BE2C (cell line): ENCODE data around the gene PHACTR3.

Source experiments
- DNase-seq: peaks from one replicate; pipeline ENCODE4 v3.0.0-alpha.2; 2020
- H3K27me3 ChIP-seq: fragments of 250-450 bp; sonication (Bioruptor Pico); 2 replicates; pipeline ENCODE4 v1.5.1; 2020; ENCODE audit warnings: mild to moderate bottlenecking
- H3K36me3 ChIP-seq: fragments of 250-450 bp; sonication (Bioruptor Pico); 2 replicates; pipeline ENCODE4 v1.5.1; 2020; ENCODE audit warnings: mild to moderate bottlenecking
- H3K4me1 ChIP-seq: fragments of 250-450 bp; sonication (Bioruptor Pico); 2 replicates; pipeline ENCODE4 v1.5.1; 2020
- H3K4me3 ChIP-seq: 2 replicates; pipeline ENCODE4 v1.5.1; 2011; ENCODE audit warnings: low read depth, low read length
- H3K9me3 ChIP-seq: fragments of 250-450 bp; sonication (Bioruptor Pico); 2 replicates; pipeline ENCODE4 v1.5.1; 2020
- TF ChIP-seq, protein P1 (sequence below): IDR thresholded peaks from 2 replicates; pipeline ENCODE4 v1.5.1; 2012; ENCODE audit warnings: mild to moderate bottlenecking, low read depth, low read length

Gene PHACTR3

DNA sequence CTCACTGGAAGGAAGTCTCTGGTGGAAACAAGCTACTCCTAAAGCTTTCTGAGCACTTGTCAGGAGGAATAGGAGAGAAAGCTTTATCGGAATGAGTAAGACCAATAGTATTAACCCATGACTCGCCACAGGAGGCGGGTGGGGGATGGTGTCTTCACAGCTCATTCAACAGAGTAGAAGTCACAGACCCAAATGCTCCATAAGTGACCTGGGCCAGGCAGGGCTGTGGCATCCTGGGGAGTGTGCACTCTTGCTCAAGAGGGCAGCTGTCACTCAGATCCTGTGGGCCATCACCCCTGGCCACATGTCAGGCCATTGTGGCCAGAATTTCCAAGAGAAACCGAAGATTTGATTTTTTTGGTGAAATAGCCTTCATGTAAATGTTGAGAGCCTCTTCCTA lies 213.1 kb downstream of the PHACTR3 start:
- no peak overlapping the region for H3K4me3 ChIP-seq
- H3K27me3 ChIP-seq, result no peaks in the 10 kb centered on the region
- H3K4me1 ChIP-seq, result no peaks in the 10 kb centered on the region
- H3K36me3 ChIP-seq, result no peaks in the 10 kb centered on the region
- H3K9me3 ChIP-seq, result no peaks in the 10 kb centered on the region
- TF ChIP-seq, protein P1, sequence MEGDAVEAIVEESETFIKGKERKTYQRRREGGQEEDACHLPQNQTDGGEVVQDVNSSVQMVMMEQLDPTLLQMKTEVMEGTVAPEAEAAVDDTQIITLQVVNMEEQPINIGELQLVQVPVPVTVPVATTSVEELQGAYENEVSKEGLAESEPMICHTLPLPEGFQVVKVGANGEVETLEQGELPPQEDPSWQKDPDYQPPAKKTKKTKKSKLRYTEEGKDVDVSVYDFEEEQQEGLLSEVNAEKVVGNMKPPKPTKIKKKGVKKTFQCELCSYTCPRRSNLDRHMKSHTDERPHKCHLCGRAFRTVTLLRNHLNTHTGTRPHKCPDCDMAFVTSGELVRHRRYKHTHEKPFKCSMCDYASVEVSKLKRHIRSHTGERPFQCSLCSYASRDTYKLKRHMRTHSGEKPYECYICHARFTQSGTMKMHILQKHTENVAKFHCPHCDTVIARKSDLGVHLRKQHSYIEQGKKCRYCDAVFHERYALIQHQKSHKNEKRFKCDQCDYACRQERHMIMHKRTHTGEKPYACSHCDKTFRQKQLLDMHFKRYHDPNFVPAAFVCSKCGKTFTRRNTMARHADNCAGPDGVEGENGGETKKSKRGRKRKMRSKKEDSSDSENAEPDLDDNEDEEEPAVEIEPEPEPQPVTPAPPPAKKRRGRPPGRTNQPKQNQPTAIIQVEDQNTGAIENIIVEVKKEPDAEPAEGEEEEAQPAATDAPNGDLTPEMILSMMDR, result no peak
- no peak for DNase-seq

DNA sequence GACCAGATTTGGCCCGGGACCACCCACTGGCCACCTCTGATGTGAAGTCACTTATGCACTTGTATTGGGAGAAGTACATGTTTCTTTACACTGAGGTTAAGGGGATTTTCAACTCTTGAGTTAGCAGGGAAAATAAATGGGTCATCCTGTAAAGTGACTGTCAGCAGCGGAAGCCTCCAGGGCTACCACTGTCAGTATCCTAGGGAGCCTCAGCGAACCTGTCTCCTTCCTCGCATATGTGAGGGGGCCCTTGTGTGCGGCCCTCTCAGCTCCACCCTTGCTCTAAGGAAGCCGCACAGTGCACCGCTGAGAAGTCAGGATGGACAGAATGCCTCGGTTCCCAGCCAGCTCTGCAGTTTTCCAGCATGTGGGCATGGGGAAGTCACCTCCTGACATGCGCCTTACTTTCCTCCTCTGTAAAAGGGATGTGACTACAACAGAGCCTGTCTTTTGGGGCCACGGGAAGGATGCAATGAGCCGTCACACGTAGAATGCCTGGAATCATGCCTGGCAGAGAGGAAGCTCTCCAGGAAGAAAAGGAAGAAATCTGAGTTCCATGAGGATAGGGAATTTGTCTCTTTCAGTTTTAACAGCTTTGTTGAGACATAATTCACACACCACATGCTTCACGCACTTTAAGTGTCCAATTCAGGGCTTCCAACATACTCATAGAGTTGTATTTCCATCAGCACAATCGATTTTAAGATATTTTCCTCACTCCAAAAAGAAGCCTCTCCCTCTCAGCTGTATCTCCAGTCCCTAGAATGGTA lies 213.7 kb downstream of the PHACTR3 start:
- H3K36me3 ChIP-seq, result no peaks in the 10 kb centered on the region
- H3K4me1 ChIP-seq, result no peaks in the 10 kb centered on the region
- H3K9me3 ChIP-seq, result no peaks in the 10 kb centered on the region
- H3K27me3 ChIP-seq, result no peaks in the 10 kb centered on the region
- TF ChIP-seq, protein P1, result no peak
- DNase-seq, result no peak
- no peak overlapping the region for H3K4me3 ChIP-seq

DNA sequence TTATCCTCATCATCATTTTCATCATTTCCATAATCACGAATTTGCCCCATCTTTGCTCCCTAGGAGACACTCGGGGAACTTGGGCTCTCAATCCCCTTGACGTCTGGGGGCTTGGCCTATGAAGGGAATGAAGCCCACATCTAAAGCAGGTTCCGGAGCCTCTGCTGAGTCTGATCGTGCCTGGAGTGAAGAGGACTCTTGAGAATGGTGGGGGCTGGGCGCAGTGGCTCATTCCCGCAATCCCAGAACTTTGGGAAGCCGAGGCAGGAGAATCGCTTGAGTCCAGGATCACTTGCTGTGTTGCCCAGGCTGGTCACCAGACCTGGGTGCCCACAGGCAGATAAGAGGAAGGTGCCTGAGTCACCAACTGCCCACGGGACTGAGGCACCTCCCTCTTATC lies 214.6 kb downstream of the PHACTR3 start:
- Histone ChIP-seq H3K36me3 (no peaks in the 10 kb centered on the region), H3K27me3 (no peaks in the 10 kb centered on the region), H3K9me3 (no peaks in the 10 kb centered on the region), H3K4me1 (no peaks in the 10 kb centered on the region), H3K4me3 (no peak overlapping the region)
- TF ChIP-seq, protein P1, result no peak
- no peak for DNase-seq

DNA sequence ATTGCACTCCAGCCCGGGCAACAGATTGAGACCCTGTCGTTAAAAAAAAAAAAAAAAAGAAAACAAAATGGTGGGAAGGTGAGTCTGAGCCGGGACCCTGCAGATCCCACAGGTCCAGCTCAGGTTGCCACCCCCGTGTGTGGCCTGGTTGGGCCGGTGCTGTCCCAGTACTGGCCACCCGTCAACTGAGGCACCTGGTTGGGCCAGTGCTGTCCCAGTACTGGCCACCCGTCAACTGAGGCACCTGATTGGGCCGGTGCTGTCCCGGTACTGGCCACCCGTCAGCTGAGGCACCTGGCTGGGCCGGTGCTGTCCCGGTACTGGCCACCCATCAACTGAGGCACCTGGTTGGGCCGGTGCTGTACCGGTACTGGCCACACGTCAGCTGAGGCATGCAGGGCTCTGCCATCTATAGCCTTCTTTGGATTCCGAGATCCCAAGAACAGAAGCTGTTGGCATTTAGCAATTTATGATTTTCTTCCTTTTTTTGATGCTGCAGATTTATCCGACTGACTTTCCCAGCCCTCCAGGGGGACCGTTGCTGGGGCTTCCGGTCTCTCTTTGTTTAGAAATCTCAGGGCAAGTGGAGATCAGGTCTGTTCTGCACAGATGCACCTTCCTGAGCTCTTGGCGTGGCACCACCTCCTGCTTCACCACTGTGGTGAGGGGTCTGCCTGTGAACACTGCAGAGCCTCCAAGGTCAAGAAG lies 215.3 kb downstream of the PHACTR3 start:
- DNase-seq, result no peak
- TF ChIP-seq, protein P1, result no peak

DNA sequence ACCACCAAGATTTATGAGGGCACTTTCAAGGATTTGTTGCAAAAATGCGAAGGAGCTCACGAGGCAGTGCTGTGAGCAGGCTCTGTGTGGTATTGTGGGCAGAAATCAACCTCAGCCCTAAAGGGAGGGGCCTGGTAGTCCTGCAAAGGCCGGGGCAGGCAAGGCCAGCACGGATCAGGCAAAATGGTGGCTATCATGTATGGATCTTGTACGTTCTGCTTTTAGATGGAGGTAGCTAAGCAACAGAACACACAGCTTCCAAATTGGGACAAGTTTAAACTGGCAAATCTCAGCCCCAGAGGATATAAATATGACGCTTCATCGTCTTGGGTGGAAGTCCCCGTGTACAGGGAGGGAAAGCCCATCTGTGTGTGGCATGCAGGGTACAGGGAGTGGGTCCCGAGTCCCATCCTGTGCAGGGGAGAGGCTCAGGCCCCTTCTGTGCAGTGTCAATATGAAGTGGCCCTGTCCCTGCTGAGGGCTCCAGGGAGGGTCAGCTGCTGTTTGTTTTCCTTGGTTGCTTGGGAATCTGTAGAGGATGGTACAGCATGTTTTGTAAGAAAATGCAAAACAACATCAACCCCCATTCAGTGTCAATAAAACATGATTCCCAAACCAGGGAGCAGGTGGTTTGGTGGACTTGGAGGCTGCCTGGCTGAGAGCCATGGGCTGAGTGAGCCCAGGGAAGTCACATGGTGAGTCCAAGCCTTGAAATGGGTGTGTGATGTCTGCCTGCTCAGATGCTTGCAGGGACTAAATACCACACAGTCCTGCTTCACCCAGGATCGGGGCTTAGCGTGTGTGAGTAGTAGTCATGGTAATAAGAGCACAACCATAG lies 216.1 kb downstream of the PHACTR3 start:
- H3K4me3 ChIP-seq, result no peak overlapping the region
- H3K36me3 ChIP-seq, result no peaks in the 10 kb centered on the region
- TF ChIP-seq, protein P1, result no peak
- no peaks in the 10 kb centered on the region for H3K4me1 ChIP-seq
- no peaks in the 10 kb centered on the region for H3K9me3 ChIP-seq
- H3K27me3 ChIP-seq, result no peaks in the 10 kb centered on the region
- no peak for DNase-seq

More for the DNA sequence above, 215.3 kb downstream of the PHACTR3 start:
- Histone ChIP-seq H3K4me3 (no peak overlapping the region), H3K4me1 (no peaks in the 10 kb centered on the region), H3K9me3 (no peaks in the 10 kb centered on the region), H3K27me3 (no peaks in the 10 kb centered on the region), H3K36me3 (no peaks in the 10 kb centered on the region)
